Loucy (cell line): ENCODE results near the gene SFMBT2.

ENCODE experiments used
- H2AFZ ChIP-seq: fragments of 200-600 bp; sonication (generic); 2 replicates; pipeline ENCODE4 v1.6.0; 2016; ENCODE audit warnings: antibody characterized with exemption, mild to moderate bottlenecking, low read length, moderate library complexity
- H3F3A ChIP-seq: fragments of 200-600 bp; 2 replicates; pipeline ENCODE4 v1.6.0; 2016; ENCODE audit warnings: antibody characterized with exemption, low read depth, mild to moderate bottlenecking
- H3K27me3 ChIP-seq: fragments of 200-600 bp; sonication (generic); 2 replicates; pipeline ENCODE4 v1.6.1; 2014; ENCODE audit warnings: low read length, mild to moderate bottlenecking; ENCODE audit not compliant: insufficient read depth, poor library complexity, severe bottlenecking
- H3K36me3 ChIP-seq: fragments of 200-600 bp; sonication (generic); 2 replicates; pipeline ENCODE4 v1.6.1; 2016; ENCODE audit warnings: low read length; ENCODE audit not compliant: insufficient read depth
- H3K4me1 ChIP-seq: fragments of 200-600 bp; sonication (generic); 2 replicates; pipeline ENCODE4 v1.5.1; 2014; ENCODE audit warnings: low read length, mild to moderate bottlenecking; ENCODE audit not compliant: insufficient read depth, poor library complexity, severe bottlenecking
- H3K4me2 ChIP-seq: fragments of 200-600 bp; sonication (generic); 2 replicates; pipeline ENCODE4 v1.6.0; 2014; ENCODE audit warnings: antibody characterized with exemption, low read length, low read depth, mild to moderate bottlenecking; ENCODE audit not compliant: poor library complexity, severe bottlenecking
- H3K4me3 ChIP-seq: fragments of 200-600 bp; sonication (generic); 2 replicates; pipeline ENCODE4 v1.5.1; 2014; ENCODE audit warnings: low read length, mild to moderate bottlenecking, mixed read lengths; ENCODE audit not compliant: poor library complexity, severe bottlenecking
- H3K79me2 ChIP-seq: fragments of 200-600 bp; sonication (generic); 2 replicates; pipeline ENCODE4 v1.6.1; 2014; ENCODE audit warnings: low read length; ENCODE audit not compliant: insufficient read depth
- H3K9ac ChIP-seq: fragments of 200-600 bp; sonication (generic); 2 replicates; pipeline ENCODE4 v1.6.0; 2014; ENCODE audit warnings: mild to moderate bottlenecking, low read depth, low read length, moderate library complexity; ENCODE audit not compliant: poor library complexity, severe bottlenecking
- H3K9me2 ChIP-seq: fragments of 200-600 bp; sonication (generic); replicated peaks from 2 replicates; pipeline ENCODE4 v1.6.1; 2016; ENCODE audit warnings: low read depth, low read length, mixed read lengths
- H3K9me3 ChIP-seq: fragments of 200-600 bp; sonication (generic); 2 replicates; pipeline ENCODE4 v1.6.1; 2014; ENCODE audit warnings: mild to moderate bottlenecking, antibody characterized with exemption, low read length, low read depth; ENCODE audit not compliant: insufficient read depth
- H4K20me1 ChIP-seq: fragments of 200-600 bp; sonication (generic); 2 replicates; pipeline ENCODE4 v1.6.0; 2014; ENCODE audit warnings: antibody characterized with exemption, low read length, mild to moderate bottlenecking; ENCODE audit not compliant: insufficient read depth, poor library complexity, severe bottlenecking
- EZH2phosphoT487 ChIP-seq: fragments of 200-600 bp; IDR thresholded peaks from 2 replicates; pipeline ENCODE4 v1.6.1; 2018; ENCODE audit warnings: antibody characterized with exemption, mild to moderate bottlenecking, moderate library complexity, borderline replicate concordance
- TF ChIP-seq, protein P1 (sequence below): fragments of 200-600 bp; sonication (generic); conservative IDR thresholded peaks from 2 replicates; pipeline ENCODE4 v1.5.1; 2014; ENCODE audit warnings: mild to moderate bottlenecking, antibody characterized with exemption, low read length

The SFMBT2 gene

DNA sequence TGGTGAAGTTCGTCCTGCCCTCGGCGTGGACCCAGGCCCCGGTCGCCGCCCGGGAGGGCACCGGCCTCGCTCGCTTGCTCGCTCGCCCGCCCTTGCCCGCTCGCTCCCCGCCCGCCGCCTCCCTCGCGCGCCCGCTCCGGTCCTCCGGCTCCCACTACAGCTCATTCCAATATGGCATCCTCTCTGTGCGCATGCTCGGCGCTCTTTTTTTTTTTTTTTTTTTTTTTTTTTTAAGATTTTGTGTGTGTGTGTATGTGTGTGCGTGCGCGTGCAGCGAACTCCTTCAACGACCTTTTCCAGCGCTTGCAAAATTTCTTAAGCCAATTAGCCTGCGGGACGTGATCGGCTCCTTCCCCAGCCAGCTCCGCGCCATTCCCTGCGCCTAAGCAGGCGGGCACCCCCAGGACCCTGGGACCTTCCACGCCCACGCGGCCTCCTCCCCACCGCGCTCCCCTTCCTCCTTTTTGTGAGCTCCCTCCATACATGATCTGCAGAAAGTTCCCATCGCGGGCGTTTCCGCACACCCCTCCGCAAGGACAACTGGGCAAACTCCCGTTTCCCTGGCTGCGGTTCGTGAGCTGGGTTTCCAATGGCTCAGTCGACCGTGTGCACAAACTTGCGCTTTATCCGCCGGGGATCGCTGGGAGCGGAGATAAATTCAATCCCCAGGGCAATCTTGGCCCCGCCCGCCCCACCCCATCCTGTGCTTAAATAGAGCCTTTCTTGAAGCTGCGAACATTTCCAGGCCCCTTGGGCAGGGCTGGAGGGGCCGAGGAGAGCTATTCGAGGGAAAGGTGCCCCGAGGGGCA is at the start of gene SFMBT2:
SFMBT2 (minus strand) TSS at position 173 of the 809 bp plus-strand sequence. CDS start 29,136 bp downstream, outside the sequence.
- Histone ChIP-seq H4K20me1 (peaks cover 34% of the 10 kb centered on the region), H3K79me2 (peaks cover 51% of the 10 kb centered on the region), H3K4me2 (peak within 1 kb of the TSS; percentile 98), H3K4me1 (peaks cover 22% of the 10 kb centered on the region), H3K27me3 (no peaks in the 10 kb centered on the region), H3K36me3 (no peaks in the 10 kb centered on the region), H2AFZ (peak within 1 kb of the TSS; percentile 100), H3K9me2 (no peaks in the 10 kb centered on the region), H3K9ac (peak within 1 kb of the TSS; percentile 79), H3K4me3 (peak within 1 kb of the TSS; percentile 81), H3K9me3 (no peaks in the 10 kb centered on the region), H3F3A (no peaks in the 10 kb centered on the region; the same call in 1 of the 2 replicates)
- TF ChIP-seq, protein P1, sequence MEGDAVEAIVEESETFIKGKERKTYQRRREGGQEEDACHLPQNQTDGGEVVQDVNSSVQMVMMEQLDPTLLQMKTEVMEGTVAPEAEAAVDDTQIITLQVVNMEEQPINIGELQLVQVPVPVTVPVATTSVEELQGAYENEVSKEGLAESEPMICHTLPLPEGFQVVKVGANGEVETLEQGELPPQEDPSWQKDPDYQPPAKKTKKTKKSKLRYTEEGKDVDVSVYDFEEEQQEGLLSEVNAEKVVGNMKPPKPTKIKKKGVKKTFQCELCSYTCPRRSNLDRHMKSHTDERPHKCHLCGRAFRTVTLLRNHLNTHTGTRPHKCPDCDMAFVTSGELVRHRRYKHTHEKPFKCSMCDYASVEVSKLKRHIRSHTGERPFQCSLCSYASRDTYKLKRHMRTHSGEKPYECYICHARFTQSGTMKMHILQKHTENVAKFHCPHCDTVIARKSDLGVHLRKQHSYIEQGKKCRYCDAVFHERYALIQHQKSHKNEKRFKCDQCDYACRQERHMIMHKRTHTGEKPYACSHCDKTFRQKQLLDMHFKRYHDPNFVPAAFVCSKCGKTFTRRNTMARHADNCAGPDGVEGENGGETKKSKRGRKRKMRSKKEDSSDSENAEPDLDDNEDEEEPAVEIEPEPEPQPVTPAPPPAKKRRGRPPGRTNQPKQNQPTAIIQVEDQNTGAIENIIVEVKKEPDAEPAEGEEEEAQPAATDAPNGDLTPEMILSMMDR = no peak
- no peak for TF ChIP-seq EZH2phosphoT487

DNA sequence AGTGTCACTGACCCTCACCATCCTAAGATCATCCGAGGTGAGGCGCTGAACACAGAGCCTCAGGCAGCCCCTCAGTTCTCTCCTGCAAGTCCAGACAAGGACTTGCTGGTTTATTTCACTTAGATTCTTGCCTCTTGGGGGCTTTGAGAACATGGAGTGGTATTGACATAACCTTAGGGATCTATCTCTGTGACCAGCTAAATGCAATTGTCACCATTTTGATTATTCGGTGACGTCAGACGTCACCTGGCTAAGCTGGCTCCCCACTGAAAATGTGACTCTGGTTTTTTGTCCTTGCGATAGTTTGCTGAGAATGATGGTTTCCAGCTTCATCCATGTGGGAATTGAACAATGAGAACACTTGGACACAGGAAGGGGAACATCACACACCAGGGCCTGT is 49.2 kb upstream of the SFMBT2 start:
- Histone ChIP-seq H3K4me2 (no peak overlapping the region), H3K9ac (no peak overlapping the region)
- TF ChIP-seq, protein P1 = no peak
- TF ChIP-seq EZH2phosphoT487 = no peak

DNA sequence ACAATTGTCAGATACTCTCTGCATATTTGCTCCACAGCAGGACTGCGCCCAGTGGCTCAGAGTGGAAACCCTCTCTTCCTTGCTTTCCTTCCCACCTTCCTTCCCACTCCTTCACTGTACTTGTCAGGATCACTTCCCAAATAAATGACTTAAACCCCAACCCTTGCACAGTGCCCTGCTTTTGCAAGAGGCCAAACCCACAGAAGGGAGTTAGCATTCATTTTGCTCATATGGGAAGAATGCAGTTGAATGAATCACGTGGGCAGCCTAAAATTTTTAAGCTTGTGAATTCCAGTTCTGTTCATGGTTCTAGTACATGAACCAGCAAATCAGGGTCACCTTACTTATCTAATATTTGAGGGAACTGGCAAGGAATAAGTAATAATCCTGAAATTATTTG is 47.7 kb upstream of the SFMBT2 start:
- no peak overlapping the region for H3K4me2 ChIP-seq
- H4K20me1 ChIP-seq = no peaks in the 10 kb centered on the region
- no peak overlapping the region for H3K4me3 ChIP-seq
- H3K9me2 ChIP-seq = no peaks in the 10 kb centered on the region
- no peaks in the 10 kb centered on the region for H3K9me3 ChIP-seq
- no peaks in the 10 kb centered on the region for H3K79me2 ChIP-seq
- H3K27me3 ChIP-seq = no peaks in the 10 kb centered on the region
- H3K36me3 ChIP-seq = no peaks in the 10 kb centered on the region
- TF ChIP-seq, protein P1 = no peak
- TF ChIP-seq EZH2phosphoT487 = no peak
- H2AFZ ChIP-seq = no peak overlapping the region
- H3K4me1 ChIP-seq = no peaks in the 10 kb centered on the region
- H3F3A ChIP-seq = no peaks in the 10 kb centered on the region
- H3K9ac ChIP-seq = no peak overlapping the region

More for the DNA sequence above, 49.2 kb upstream of the SFMBT2 start:
- Histone ChIP-seq H3K79me2 (no peaks in the 10 kb centered on the region), H3K9me3 (no peaks in the 10 kb centered on the region), H3K4me1 (no peaks in the 10 kb centered on the region), H2AFZ (no peak overlapping the region), H3K9me2 (no peaks in the 10 kb centered on the region), H3F3A (no peaks in the 10 kb centered on the region), H4K20me1 (no peaks in the 10 kb centered on the region), H3K36me3 (no peaks in the 10 kb centered on the region), H3K27me3 (no peaks in the 10 kb centered on the region), H3K4me3 (no peak overlapping the region)
